Suppressor macrophage treated with lipopolysaccharide for 4 hours (primary cell): ENCODE data around the gene CDH12.

Experiments
- DNase-seq: peaks from one replicate; pipeline ENCODE4 v3.0.0-alpha.2; 2020

CDH12 gene

GRCh38 chr5:21807953-21808352 is 1045.2 kb downstream of the CDH12 start:
- DNase-seq, result peak; percentile 73

- DNase-seq, result peak; percentile 78
Measured at GRCh38 chr5:21806943-21807342, 1046.2 kb downstream of the CDH12 start.

GRCh38 chr5:21806271-21806670 is 1046.9 kb downstream of the CDH12 start:
- no peak for DNase-seq

- DNase-seq, result peak; percentile 44
Measured at GRCh38 chr5:21802869-21803490, 1050.2 kb downstream of the CDH12 start.

GRCh38 chr5:21802100-21802499 is 1051.0 kb downstream of the CDH12 start:
- DNase-seq, result no peak

- no peak for DNase-seq
Measured at GRCh38 chr5:21792748-21793147, 1060.4 kb downstream of the CDH12 start.

GRCh38 chr5:21791304-21791703 is 1061.8 kb downstream of the CDH12 start:
- DNase-seq, result no peak

GRCh38 chr5:21784487-21784886 is 1068.7 kb downstream of the CDH12 start:
- no peak for DNase-seq

- DNase-seq, result no peak
Measured at GRCh38 chr5:21783074-21783679, 1070.0 kb downstream of the CDH12 start.

- DNase-seq, result no peak
Measured at GRCh38 chr5:21776466-21776865, 1076.7 kb downstream of the CDH12 start.

GRCh38 chr5:21774801-21775200 is 1078.3 kb downstream of the CDH12 start:
- no peak for DNase-seq

GRCh38 chr5:21774281-21774680 is 1078.9 kb downstream of the CDH12 start:
- no peak for DNase-seq

- no peak for DNase-seq
Measured at GRCh38 chr5:21773456-21773855, 1079.7 kb downstream of the CDH12 start.

GRCh38 chr5:21765406-21765805 is 1087.7 kb downstream of the CDH12 start:
- peak; percentile 29 for DNase-seq

- no peak for DNase-seq
Measured at GRCh38 chr5:21739096-21739495, 1114.0 kb downstream of the CDH12 start.

- no peak for DNase-seq
Measured at GRCh38 chr5:21723500-21723899, 1129.6 kb downstream of the CDH12 start.

- DNase-seq, result no peak
Measured at GRCh38 chr5:21711866-21712758, 1141.0 kb downstream of the CDH12 start.

- no peak for DNase-seq
Measured at GRCh38 chr5:21709770-21710169, 1143.4 kb downstream of the CDH12 start.

- DNase-seq, result no peak
Measured at GRCh38 chr5:21704974-21705668, 1148.0 kb downstream of the CDH12 start.

GRCh38 chr5:21701317-21701716 is 1151.8 kb downstream of the CDH12 start:
- DNase-seq, result no peak
